Spinal cord (tissue), 10 donors: ENCODE measurements around the gene STX18. TPM values are rescaled to one million over a fixed set of nuclear protein-coding genes. Genes with fewer than 3 reads are reported as not detected.
"Not testable (repeated sequence)": the region's sequence is repeated elsewhere in the genome, so short reads cannot be mapped to it uniquely, and the experiment has no call there.

Source experiments
- DNase-seq, 6 donors: peaks; one replicate each; pipeline versions ENCODE4 v3.0.0 to v3.0.0-alpha.2; 2013 to 2015; ENCODE audit warnings: low spot score in 6 of 6, low read depth in 4 of 6
- H3K27ac ChIP-seq: one replicate; pipeline ENCODE4 v1.5.1; 2013; ENCODE audit warnings: low read depth, low read length, control low read depth
- H3K27me3 ChIP-seq: one replicate; pipeline ENCODE4 v1.6.1; 2013; ENCODE audit warnings: low read length; ENCODE audit not compliant: control insufficient read depth, insufficient read depth
- H3K36me3 ChIP-seq: one replicate; pipeline ENCODE4 v1.6.1; 2013; ENCODE audit warnings: low read length; ENCODE audit not compliant: control insufficient read depth, insufficient read depth
- H3K4me1 ChIP-seq: one replicate; pipeline ENCODE4 v1.6.1; 2013; ENCODE audit warnings: low read length; ENCODE audit not compliant: control insufficient read depth, insufficient read depth
- H3K4me3 ChIP-seq: one replicate; pipeline ENCODE4 v1.5.1; 2013; ENCODE audit warnings: low read depth, low read length, control low read depth
- H3K9me3 ChIP-seq: one replicate; pipeline ENCODE4 v1.6.1; 2013; ENCODE audit warnings: low read length; ENCODE audit not compliant: control insufficient read depth, insufficient read depth
- WGBS: methylation state at CpG from one replicate; pipeline ENCODE4 v1.1.5; 2013; ENCODE audit warnings: missing lambda C conversion rate; ENCODE audit not compliant: insufficient coverage; 5-methylcytosine and 5-hydroxymethylcytosine counted together
- polyA plus RNA-seq, 2 donors: library from polyadenylated mRNA; unstranded; fragments of 120-200 nt; gene quantifications; one replicate each; pipeline ENCODE4 v1.2.1, GENCODE V29; 2013; ENCODE audit not compliant: insufficient read length in 2 of 2
- total RNA-seq, 2 donors: library from RNA; depleted of rRNA in 1 of 2; stranded (reverse); fragments of 120-200 nt in 1 of 2; fragments of >200 nt in 1 of 2; gene quantifications; one replicate each; pipeline versions ENCODE4 v1.2.3 to v1.2.4, GENCODE V29; 2013 to 2014
- donor health status: healthy.

The STX18 gene
- total and polyA plus RNA-seq, 4 donors = 26.9 to 56.4 (median 49.4) TPM

- peaks cover 32% of the 10 kb centered on the region for H3K4me1 ChIP-seq
- DNase-seq = peak in 2 of 6 donors; percentile 27 to 44
- no peak overlapping the region for H3K4me3 ChIP-seq
- no peaks in the 10 kb centered on the region for H3K27me3 ChIP-seq
- H3K27ac ChIP-seq = no peak overlapping the region
- WGBS = 45% methylated on average over 4 of the region's 12 CpGs
- no peaks in the 10 kb centered on the region for H3K9me3 ChIP-seq
- peaks cover 21% of the 10 kb centered on the region for H3K36me3 ChIP-seq
Measured at GRCh38 chr4:4427121-4427870, 114.6 kb downstream of the STX18 start.

DNA sequence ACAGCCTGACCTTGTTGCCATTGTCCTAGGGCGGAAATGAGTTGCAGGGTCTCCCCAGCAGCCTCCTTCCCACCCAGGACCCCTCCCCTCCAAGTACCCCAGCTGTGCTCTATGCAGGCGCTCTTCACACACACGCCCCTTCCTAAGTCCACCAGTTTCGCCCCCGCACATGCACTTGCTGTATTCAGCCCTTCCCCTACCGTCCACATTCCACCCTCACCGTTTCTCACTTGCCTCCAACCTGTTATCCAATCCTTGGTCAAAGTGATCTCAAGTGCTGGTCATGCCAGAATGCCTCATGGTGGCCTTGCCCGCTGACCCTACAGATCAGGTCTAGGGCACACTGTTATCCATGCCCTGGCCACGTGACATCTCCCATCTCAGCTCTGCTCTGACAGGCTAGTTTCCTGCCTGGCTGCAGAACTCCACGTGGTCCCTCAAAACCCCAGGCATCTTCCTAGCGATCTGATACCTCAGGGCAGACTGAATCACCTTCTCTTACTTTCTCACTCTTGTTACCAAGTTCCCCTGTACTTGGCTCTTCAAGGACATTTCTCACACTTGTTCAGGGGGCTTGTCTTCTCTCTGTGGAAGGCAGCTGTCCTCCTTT is 115.2 kb downstream of the STX18 start:
- no peak for DNase-seq
- WGBS = 78% methylated on average over 11 of the region's 11 CpGs
- peaks cover 32% of the 10 kb centered on the region for H3K4me1 ChIP-seq
- no peaks in the 10 kb centered on the region for H3K9me3 ChIP-seq
- peaks cover 21% of the 10 kb centered on the region for H3K36me3 ChIP-seq
- H3K27ac ChIP-seq = no peak overlapping the region
- no peaks in the 10 kb centered on the region for H3K27me3 ChIP-seq
- H3K4me3 ChIP-seq = no peak overlapping the region

DNA sequence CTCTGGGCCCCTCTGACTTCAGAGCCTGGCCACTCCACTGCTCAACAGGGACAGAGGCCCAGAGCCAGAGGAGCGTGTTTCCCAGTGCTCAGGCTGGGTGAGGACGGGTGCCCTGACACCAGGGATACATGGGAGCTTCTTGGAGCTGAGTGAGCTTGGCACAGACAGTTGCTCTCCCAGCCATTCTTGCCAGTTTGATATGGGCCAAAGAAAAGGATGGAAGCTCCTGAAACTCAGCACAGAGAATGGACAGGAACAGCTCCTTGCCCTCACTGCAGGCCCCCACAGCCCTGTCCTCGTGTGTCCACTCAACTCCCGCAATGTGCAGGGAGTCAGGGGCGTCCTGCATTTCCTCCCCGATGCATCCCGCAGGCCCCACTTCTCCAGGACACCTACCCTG is 116.2 kb downstream of the STX18 start:
- Histone ChIP-seq H3K27me3 (no peaks in the 10 kb centered on the region), H3K4me3 (no peak overlapping the region), H3K4me1 (peaks cover 32% of the 10 kb centered on the region), H3K27ac (no peak overlapping the region), H3K9me3 (no peaks in the 10 kb centered on the region), H3K36me3 (peaks cover 27% of the 10 kb centered on the region)
- 87% methylated on average over 7 of the region's 7 CpGs for WGBS
- no peak for DNase-seq

DNA sequence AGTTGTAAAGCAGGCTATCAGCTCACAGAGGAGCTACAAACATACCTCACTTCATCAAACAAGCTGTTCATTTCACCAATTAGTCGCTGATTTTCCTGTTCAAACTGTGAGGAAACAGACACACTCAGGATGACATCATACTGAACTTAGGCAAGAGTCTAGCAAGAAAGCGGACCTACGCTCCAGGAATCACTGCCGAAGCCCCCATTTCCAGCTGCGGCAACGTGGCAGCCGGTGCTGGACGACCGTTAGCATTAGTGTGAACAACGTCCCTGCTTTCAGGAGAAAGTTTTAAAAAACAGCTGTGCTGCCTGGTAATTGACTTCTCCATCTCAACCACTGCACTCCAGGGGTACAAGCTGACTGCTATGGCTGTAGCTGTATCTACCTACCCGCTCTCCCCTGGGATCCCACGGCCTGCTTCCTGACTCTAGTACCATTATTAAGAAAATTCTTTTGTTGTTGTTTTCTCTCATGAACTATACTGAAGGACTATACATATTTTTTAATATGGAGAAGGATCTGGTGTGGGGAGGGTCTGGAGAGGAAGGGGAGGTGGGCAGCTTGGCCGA is 116.6 kb downstream of the STX18 start:
- H3K36me3 ChIP-seq = peaks cover 32% of the 10 kb centered on the region
- H3K4me1 ChIP-seq = peaks cover 32% of the 10 kb centered on the region
- DNase-seq = no peak
- WGBS = 84% methylated on average over 11 of the region's 13 CpGs
- H3K9me3 ChIP-seq = no peaks in the 10 kb centered on the region
- no peak overlapping the region for H3K4me3 ChIP-seq
- no peaks in the 10 kb centered on the region for H3K27me3 ChIP-seq
- no peak overlapping the region for H3K27ac ChIP-seq

- H3K9me3 ChIP-seq = no peaks in the 10 kb centered on the region
- H3K27ac ChIP-seq = no peak overlapping the region
- H3K4me3 ChIP-seq = no peak overlapping the region
- no peaks in the 10 kb centered on the region for H3K27me3 ChIP-seq
- WGBS = 92% methylated on average over 7 of the region's 8 CpGs
- H3K36me3 ChIP-seq = peaks cover 38% of the 10 kb centered on the region
- no peak for DNase-seq
- peaks cover 31% of the 10 kb centered on the region for H3K4me1 ChIP-seq
Measured at GRCh38 chr4:4424499-4425115, 117.2 kb downstream of the STX18 start.

GRCh38 chr4:4423706-4424498 is 117.9 kb downstream of the STX18 start:
- 56% methylated on average over 5 of the region's 9 CpGs for WGBS
- Histone ChIP-seq H3K4me3 (no peak overlapping the region), H3K27me3 (no peaks in the 10 kb centered on the region), H3K9me3 (no peaks in the 10 kb centered on the region), H3K27ac (no peak overlapping the region), H3K36me3 (peaks cover 43% of the 10 kb centered on the region), H3K4me1 (peaks cover 31% of the 10 kb centered on the region)
- no peak for DNase-seq

DNA sequence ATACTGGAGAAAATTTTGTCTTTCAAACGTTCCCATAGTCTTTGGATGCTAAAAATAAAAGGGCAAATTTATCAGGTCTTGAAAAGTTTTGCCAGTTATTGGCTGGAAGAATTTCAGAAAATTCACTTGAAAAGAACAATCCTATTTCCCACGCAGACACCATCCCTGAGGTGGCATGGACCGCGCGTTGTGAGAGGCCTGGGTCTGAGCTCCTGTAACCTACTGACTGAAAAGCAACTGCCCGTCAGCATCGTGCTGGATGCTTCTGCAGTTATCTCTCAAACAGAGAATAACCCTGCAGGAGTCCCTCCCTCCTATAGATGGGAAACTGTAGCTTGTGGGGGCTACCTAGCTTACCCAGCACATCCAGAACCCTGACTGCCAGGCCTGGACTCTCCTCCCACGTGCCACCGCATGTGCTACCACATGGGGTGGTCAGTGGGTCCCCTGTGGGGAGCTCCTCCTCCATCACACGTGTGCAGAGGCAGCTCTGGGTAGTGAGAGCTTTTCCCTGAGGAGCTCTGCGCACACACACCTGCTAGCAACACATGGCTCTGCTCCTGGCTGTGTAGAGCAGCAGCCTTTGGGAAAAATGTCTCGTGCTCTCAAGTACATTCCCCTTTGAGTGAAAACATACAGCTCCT is 118.9 kb downstream of the STX18 start:
- H3K4me3 ChIP-seq = no peak overlapping the region
- no peaks in the 10 kb centered on the region for H3K9me3 ChIP-seq
- no peak overlapping the region for H3K27ac ChIP-seq
- DNase-seq = no peak
- H3K4me1 ChIP-seq = peaks cover 32% of the 10 kb centered on the region
- H3K27me3 ChIP-seq = no peaks in the 10 kb centered on the region
- peaks cover 48% of the 10 kb centered on the region for H3K36me3 ChIP-seq
- 86% methylated on average over 5 of the region's 12 CpGs for WGBS

DNA sequence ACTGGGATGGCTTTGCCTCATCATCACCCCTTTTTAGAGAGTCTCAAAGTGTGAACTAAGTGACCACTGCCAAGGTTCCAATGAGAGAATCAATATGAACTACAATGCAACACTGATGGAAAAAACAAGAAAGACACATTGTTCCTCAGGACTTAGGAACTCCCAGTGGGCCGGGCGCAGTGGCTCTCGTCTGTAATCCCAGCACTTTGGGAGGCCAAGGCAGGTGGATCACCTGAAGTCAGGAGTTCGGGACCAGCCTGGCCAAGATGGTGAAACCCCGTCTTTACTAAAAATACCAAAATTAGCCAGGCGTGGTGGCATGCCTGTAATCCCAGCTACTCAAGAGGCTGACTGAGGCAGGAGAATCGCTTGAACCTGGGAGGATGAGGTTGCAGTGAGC is 119.7 kb downstream of the STX18 start:
- 85% methylated on average over 5 of the region's 7 CpGs for WGBS

GRCh38 chr4:4421356-4421755 is 120.5 kb downstream of the STX18 start:
- Histone ChIP-seq H3K36me3 (peaks cover 53% of the 10 kb centered on the region), H3K9me3 (no peaks in the 10 kb centered on the region), H3K4me3 (no peak overlapping the region), H3K4me1 (peaks cover 23% of the 10 kb centered on the region), H3K27ac (no peak overlapping the region), H3K27me3 (no peaks in the 10 kb centered on the region)
- DNase-seq = no peak
- 93% methylated on average over 2 of the region's 11 CpGs for WGBS

More for the DNA sequence above, 119.7 kb downstream of the STX18 start:
- DNase-seq, H3K27ac ChIP-seq, H3K9me3 ChIP-seq, H3K4me3 ChIP-seq, H3K27me3 ChIP-seq: not testable (repeated sequence)
- Histone ChIP-seq H3K4me1 (peaks cover 31% of the 10 kb centered on the region), H3K36me3 (peaks cover 52% of the 10 kb centered on the region)
